Skeletal muscle satellite cell (primary cell): Measurements from ENCODE around the gene CCNL2.

ENCODE experiments used
- H3K27me3 ChIP-seq: 2 replicates; pipeline ENCODE4 v1.7.0; 2013; ENCODE audit warnings: low read length; ENCODE audit not compliant: control insufficient read depth, insufficient read depth
- H3K36me3 ChIP-seq: 2 replicates; pipeline ENCODE4 v1.7.0; 2013; ENCODE audit warnings: mild to moderate bottlenecking, control low read depth, low read length; ENCODE audit not compliant: insufficient read depth
- H3K4me1 ChIP-seq: 2 replicates; pipeline ENCODE4 v1.7.0; 2013; ENCODE audit warnings: low read length; ENCODE audit not compliant: control insufficient read depth, insufficient read depth
- H3K4me2 ChIP-seq: 2 replicates; pipeline ENCODE4 v1.7.0; 2013; ENCODE audit warnings: mild to moderate bottlenecking, low read length
- H3K4me3 ChIP-seq: 2 replicates; pipeline ENCODE4 v1.7.0; 2013; ENCODE audit warnings: low read length
- H3K9ac ChIP-seq: 2 replicates; pipeline ENCODE4 v1.7.0; 2013; ENCODE audit warnings: mild to moderate bottlenecking, low read depth, low read length, moderate library complexity
- H3K9me3 ChIP-seq: replicated peaks from 2 replicates; pipeline ENCODE4 v1.7.0; 2013; ENCODE audit warnings: mild to moderate bottlenecking, control low read depth, low read length

Gene CCNL2

GRCh38 chr1:1354271-1355247, 44.6 kb downstream of the CCNL2 start:
- Histone ChIP-seq H3K9me3 (no peaks in the 10 kb centered on the region), H3K27me3 (no peaks in the 10 kb centered on the region), H3K4me3 (peak overlapping the region; percentile 56), H3K9ac (no peak overlapping the region), H3K4me1 (peaks cover 48% of the 10 kb centered on the region), H3K4me2 (peak overlapping the region; percentile 79), H3K36me3 (peaks cover 36% of the 10 kb centered on the region)

GRCh38 chr1:1353389-1354151, 45.6 kb downstream of the CCNL2 start:
- peaks cover 38% of the 10 kb centered on the region for H3K4me1 ChIP-seq
- no peaks in the 10 kb centered on the region for H3K9me3 ChIP-seq
- peaks cover 36% of the 10 kb centered on the region for H3K36me3 ChIP-seq
- H3K27me3 ChIP-seq = no peaks in the 10 kb centered on the region
- no peak overlapping the region for H3K9ac ChIP-seq
- no peak overlapping the region for H3K4me3 ChIP-seq
- peak overlapping the region; percentile 79 for H3K4me2 ChIP-seq

GRCh38 chr1:1352786-1353388, 46.2 kb downstream of the CCNL2 start:
- Histone ChIP-seq H3K4me2 (peak overlapping the region; percentile 79), H3K27me3 (no peaks in the 10 kb centered on the region), H3K36me3 (peaks cover 36% of the 10 kb centered on the region), H3K4me3 (no peak overlapping the region), H3K9me3 (no peaks in the 10 kb centered on the region), H3K4me1 (peaks cover 37% of the 10 kb centered on the region), H3K9ac (peak overlapping the region; percentile 4)

- peak overlapping the region; percentile 44 for H3K4me3 ChIP-seq
- peaks cover 36% of the 10 kb centered on the region for H3K36me3 ChIP-seq
- peak overlapping the region; percentile 41 for H3K9ac ChIP-seq
- H3K4me1 ChIP-seq = peaks cover 44% of the 10 kb centered on the region
- H3K4me2 ChIP-seq = peak overlapping the region; percentile 79
- H3K27me3 ChIP-seq = no peaks in the 10 kb centered on the region
- no peaks in the 10 kb centered on the region for H3K9me3 ChIP-seq
These were observed 47.4 kb downstream of the CCNL2 start for GRCh38 chr1:1351511-1352427.

GRCh38 chr1:1349256-1350012, 49.7 kb downstream of the CCNL2 start, which contains the start of gene DVL1:
TSS of gene DVL1 (minus strand) at chr1:1349418. CDS start at chr1:1349065, 353 bp downstream.
- peak within 1 kb of the TSS; percentile 81 for H3K9ac ChIP-seq
- H3K27me3 ChIP-seq = no peaks in the 10 kb centered on the region
- peak within 1 kb of the TSS; percentile 97 for H3K4me2 ChIP-seq
- H3K9me3 ChIP-seq = no peaks in the 10 kb centered on the region
- H3K4me1 ChIP-seq = peaks cover 62% of the 10 kb centered on the region
- H3K36me3 ChIP-seq = peaks cover 30% of the 10 kb centered on the region
- H3K4me3 ChIP-seq = peak within 1 kb of the TSS; percentile 84

GRCh38 chr1:1348420-1349255, 50.5 kb downstream of the CCNL2 start:
- Histone ChIP-seq H3K9me3 (no peaks in the 10 kb centered on the region), H3K4me1 (peaks cover 62% of the 10 kb centered on the region), H3K9ac (peak overlapping the region; percentile 81), H3K4me2 (peak overlapping the region; percentile 87), H3K36me3 (peaks cover 22% of the 10 kb centered on the region), H3K27me3 (no peaks in the 10 kb centered on the region), H3K4me3 (peak overlapping the region; percentile 79)

- Histone ChIP-seq H3K4me2 (peak overlapping the region; percentile 87), H3K36me3 (peaks cover 14% of the 10 kb centered on the region), H3K4me3 (peak overlapping the region; percentile 79), H3K4me1 (peaks cover 56% of the 10 kb centered on the region), H3K27me3 (no peaks in the 10 kb centered on the region), H3K9me3 (no peaks in the 10 kb centered on the region), H3K9ac (peak overlapping the region; percentile 81)
These were observed 51.3 kb downstream of the CCNL2 start for GRCh38 chr1:1347663-1348419.

GRCh38 chr1:1347026-1347595, 52.0 kb downstream of the CCNL2 start:
- peak overlapping the region; percentile 79 for H3K4me3 ChIP-seq
- H3K4me2 ChIP-seq = peak overlapping the region; percentile 87
- H3K9me3 ChIP-seq = no peaks in the 10 kb centered on the region
- H3K27me3 ChIP-seq = no peaks in the 10 kb centered on the region
- H3K4me1 ChIP-seq = peaks cover 48% of the 10 kb centered on the region
- H3K9ac ChIP-seq = peak overlapping the region; percentile 81
- H3K36me3 ChIP-seq = peaks cover 9% of the 10 kb centered on the region

- peak overlapping the region; percentile 87 for H3K4me2 ChIP-seq
- peak overlapping the region; percentile 79 for H3K4me3 ChIP-seq
- peaks cover 9% of the 10 kb centered on the region for H3K36me3 ChIP-seq
- no peaks in the 10 kb centered on the region for H3K27me3 ChIP-seq
- H3K9ac ChIP-seq = peak overlapping the region; percentile 81
- peaks cover 42% of the 10 kb centered on the region for H3K4me1 ChIP-seq
- H3K9me3 ChIP-seq = no peaks in the 10 kb centered on the region
These were observed 52.6 kb downstream of the CCNL2 start for GRCh38 chr1:1346501-1346890.
